Brain microvascular endothelial cell (primary cell): ENCODE results near the gene TRIP4.
"Not testable (repeated sequence)": the region's sequence is repeated elsewhere in the genome, so short reads cannot be mapped to it uniquely, and the experiment has no call there.

Source experiments
- DNase-seq: peaks from one replicate; pipeline ENCODE4 v3.0.0-alpha.2; 2020
- H3K27ac ChIP-seq: fragments of 250-450 bp; sonication (Bioruptor Pico); 2 replicates; pipeline ENCODE4 v1.5.1; 2020; ENCODE audit warnings: mild to moderate bottlenecking, moderate library complexity
- H3K27me3 ChIP-seq: fragments of 250-450 bp; sonication (Bioruptor Pico); replicated peaks from 2 replicates; pipeline ENCODE4 v1.5.1; 2020; ENCODE audit warnings: mild to moderate bottlenecking
- H3K36me3 ChIP-seq: fragments of 250-450 bp; sonication (Bioruptor Pico); replicated peaks from 2 replicates; pipeline ENCODE4 v1.5.1; 2020; ENCODE audit warnings: mild to moderate bottlenecking
- H3K4me3 ChIP-seq: 2 replicates; pipeline ENCODE4 v1.5.1; 2011; ENCODE audit warnings: low read depth, mild to moderate bottlenecking, control low read depth, low read length, moderate library complexity
- in situ Hi-C: cut with HindIII; loops from 2 replicates; pipeline ENCODE4 v1.10.0; 2017; ENCODE audit warnings: low sequenced_read_pairs, low pct_ligation_motif_present
- TF ChIP-seq, protein P1 (sequence below): IDR thresholded peaks from 2 replicates; pipeline ENCODE4 v1.5.1; 2011; ENCODE audit warnings: low read depth, mild to moderate bottlenecking, moderate library complexity, low read length, control low read depth, inconsistent platforms; ENCODE audit errors: missing control alignments

Gene TRIP4

DNA sequence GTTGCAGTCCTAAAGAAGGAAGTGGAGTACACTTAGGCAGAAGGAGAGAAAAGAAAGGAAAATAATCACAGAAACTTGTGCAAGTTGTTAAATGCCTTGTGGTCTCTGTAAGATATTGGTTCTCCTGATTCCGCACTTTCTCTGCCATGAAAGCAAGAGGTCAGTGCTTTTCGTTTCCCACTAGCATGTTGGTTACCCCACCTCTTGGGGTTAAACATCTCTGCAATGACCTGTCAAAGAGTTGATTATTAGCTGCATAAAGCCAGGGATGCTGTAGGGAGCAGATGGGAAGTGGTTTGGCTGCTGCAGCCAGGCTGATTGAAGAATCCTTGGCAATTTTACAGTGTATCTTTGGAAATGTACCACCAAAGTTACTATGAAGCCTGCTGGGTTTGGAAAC, 106.0 kb downstream of the TRIP4 start:
- no peak for DNase-seq
- TF ChIP-seq, protein P1, sequence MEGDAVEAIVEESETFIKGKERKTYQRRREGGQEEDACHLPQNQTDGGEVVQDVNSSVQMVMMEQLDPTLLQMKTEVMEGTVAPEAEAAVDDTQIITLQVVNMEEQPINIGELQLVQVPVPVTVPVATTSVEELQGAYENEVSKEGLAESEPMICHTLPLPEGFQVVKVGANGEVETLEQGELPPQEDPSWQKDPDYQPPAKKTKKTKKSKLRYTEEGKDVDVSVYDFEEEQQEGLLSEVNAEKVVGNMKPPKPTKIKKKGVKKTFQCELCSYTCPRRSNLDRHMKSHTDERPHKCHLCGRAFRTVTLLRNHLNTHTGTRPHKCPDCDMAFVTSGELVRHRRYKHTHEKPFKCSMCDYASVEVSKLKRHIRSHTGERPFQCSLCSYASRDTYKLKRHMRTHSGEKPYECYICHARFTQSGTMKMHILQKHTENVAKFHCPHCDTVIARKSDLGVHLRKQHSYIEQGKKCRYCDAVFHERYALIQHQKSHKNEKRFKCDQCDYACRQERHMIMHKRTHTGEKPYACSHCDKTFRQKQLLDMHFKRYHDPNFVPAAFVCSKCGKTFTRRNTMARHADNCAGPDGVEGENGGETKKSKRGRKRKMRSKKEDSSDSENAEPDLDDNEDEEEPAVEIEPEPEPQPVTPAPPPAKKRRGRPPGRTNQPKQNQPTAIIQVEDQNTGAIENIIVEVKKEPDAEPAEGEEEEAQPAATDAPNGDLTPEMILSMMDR = no peak
- in situ Hi-C loops = no loop called here
- Histone ChIP-seq H3K27ac (no peak overlapping the region), H3K36me3 (peaks cover 3% of the 10 kb centered on the region), H3K4me3 (no peak overlapping the region), H3K27me3 (no peaks in the 10 kb centered on the region)

- H3K27ac ChIP-seq, H3K27me3 ChIP-seq, H3K4me3 ChIP-seq, H3K36me3 ChIP-seq, in situ Hi-C loops, DNase-seq: not testable (repeated sequence)
These were observed 108.3 kb downstream of the TRIP4 start for GRCh38 chr15:64495968-64496367.

GRCh38 chr15:64500695-64501395, 113.2 kb downstream of the TRIP4 start:
- H3K36me3 ChIP-seq = peaks cover 10% of the 10 kb centered on the region
- TF ChIP-seq, protein P1 = no peak
- H3K27ac ChIP-seq = no peak overlapping the region
- in situ Hi-C loops = no loop called here
- H3K27me3 ChIP-seq = no peaks in the 10 kb centered on the region
- H3K4me3 ChIP-seq = no peak overlapping the region
- no peak for DNase-seq

GRCh38 chr15:64501396-64501715, 113.7 kb downstream of the TRIP4 start:
- H3K4me3 ChIP-seq = no peak overlapping the region
- H3K27ac ChIP-seq = no peak overlapping the region
- H3K27me3 ChIP-seq = no peaks in the 10 kb centered on the region
- in situ Hi-C loops = no loop called here
- no peak for DNase-seq
- H3K36me3 ChIP-seq = peaks cover 9% of the 10 kb centered on the region
- TF ChIP-seq, protein P1 = no peak

DNA sequence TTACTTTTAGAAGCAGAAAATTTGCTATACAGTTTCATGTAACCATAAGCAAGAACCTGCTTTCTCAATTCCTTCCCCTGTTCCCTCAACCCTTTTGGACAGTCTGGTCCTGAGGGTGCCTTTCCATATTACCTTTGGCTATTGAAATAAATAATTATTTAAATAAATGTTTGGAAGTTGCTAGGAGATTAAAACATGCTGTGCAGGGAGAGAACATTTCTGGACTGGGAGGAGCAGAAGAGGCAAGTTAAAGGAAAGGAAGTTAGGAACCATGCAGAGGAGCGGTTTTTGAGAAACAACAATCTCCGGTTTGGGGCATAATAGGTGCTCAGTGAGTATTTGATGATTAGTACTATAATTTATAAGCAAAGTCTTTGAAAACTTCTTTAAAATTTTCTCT, 114.5 kb downstream of the TRIP4 start:
- Histone ChIP-seq H3K27ac (peak overlapping the region; percentile 45), H3K4me3 (no peak overlapping the region)
- TF ChIP-seq, protein P1 = no peak

DNA sequence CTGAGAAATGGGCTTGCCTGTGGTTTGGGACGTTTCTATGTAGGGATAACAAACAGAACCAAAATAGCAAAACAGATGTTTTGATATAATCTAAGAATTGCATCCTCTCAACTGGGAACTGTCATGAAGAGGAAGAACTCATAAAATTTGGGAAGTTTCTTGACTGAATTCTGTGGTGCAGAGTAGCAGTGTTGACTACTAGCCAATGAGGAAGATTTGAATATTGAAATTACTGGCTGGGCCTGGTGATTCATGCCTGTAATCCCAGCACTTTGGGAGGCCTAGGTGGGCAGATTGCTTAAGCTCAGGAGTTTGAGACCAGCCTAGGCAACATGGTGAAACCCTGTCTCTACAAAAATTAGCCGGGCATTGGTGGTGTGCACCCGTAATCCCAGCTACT, 114.9 kb downstream of the TRIP4 start:
- in situ Hi-C loops = no loop called here
- DNase-seq = no peak
- Histone ChIP-seq H3K36me3 (peaks cover 7% of the 10 kb centered on the region), H3K4me3 (no peak overlapping the region), H3K27me3 (no peaks in the 10 kb centered on the region), H3K27ac (peak overlapping the region; percentile 45)
- TF ChIP-seq, protein P1 = no peak

More for the DNA sequence above, 114.5 kb downstream of the TRIP4 start:
- DNase-seq = no peak
- Histone ChIP-seq H3K36me3 (peaks cover 7% of the 10 kb centered on the region), H3K27me3 (no peaks in the 10 kb centered on the region)
- in situ Hi-C loops = no loop called here
